ENCODE measurements around the gene RPS16. TPM values are rescaled to one million over a fixed set of nuclear protein-coding genes. Genes with fewer than 3 reads are reported as not detected.

The RPS16 gene
- total and polyA plus RNA-seq, 2 of the 13 experiments (the other 11 are each of a cell fraction or from before 2014, with no cell fraction given): 488 to 2,583 TPM

- TF ChIP-seq, protein P1, sequence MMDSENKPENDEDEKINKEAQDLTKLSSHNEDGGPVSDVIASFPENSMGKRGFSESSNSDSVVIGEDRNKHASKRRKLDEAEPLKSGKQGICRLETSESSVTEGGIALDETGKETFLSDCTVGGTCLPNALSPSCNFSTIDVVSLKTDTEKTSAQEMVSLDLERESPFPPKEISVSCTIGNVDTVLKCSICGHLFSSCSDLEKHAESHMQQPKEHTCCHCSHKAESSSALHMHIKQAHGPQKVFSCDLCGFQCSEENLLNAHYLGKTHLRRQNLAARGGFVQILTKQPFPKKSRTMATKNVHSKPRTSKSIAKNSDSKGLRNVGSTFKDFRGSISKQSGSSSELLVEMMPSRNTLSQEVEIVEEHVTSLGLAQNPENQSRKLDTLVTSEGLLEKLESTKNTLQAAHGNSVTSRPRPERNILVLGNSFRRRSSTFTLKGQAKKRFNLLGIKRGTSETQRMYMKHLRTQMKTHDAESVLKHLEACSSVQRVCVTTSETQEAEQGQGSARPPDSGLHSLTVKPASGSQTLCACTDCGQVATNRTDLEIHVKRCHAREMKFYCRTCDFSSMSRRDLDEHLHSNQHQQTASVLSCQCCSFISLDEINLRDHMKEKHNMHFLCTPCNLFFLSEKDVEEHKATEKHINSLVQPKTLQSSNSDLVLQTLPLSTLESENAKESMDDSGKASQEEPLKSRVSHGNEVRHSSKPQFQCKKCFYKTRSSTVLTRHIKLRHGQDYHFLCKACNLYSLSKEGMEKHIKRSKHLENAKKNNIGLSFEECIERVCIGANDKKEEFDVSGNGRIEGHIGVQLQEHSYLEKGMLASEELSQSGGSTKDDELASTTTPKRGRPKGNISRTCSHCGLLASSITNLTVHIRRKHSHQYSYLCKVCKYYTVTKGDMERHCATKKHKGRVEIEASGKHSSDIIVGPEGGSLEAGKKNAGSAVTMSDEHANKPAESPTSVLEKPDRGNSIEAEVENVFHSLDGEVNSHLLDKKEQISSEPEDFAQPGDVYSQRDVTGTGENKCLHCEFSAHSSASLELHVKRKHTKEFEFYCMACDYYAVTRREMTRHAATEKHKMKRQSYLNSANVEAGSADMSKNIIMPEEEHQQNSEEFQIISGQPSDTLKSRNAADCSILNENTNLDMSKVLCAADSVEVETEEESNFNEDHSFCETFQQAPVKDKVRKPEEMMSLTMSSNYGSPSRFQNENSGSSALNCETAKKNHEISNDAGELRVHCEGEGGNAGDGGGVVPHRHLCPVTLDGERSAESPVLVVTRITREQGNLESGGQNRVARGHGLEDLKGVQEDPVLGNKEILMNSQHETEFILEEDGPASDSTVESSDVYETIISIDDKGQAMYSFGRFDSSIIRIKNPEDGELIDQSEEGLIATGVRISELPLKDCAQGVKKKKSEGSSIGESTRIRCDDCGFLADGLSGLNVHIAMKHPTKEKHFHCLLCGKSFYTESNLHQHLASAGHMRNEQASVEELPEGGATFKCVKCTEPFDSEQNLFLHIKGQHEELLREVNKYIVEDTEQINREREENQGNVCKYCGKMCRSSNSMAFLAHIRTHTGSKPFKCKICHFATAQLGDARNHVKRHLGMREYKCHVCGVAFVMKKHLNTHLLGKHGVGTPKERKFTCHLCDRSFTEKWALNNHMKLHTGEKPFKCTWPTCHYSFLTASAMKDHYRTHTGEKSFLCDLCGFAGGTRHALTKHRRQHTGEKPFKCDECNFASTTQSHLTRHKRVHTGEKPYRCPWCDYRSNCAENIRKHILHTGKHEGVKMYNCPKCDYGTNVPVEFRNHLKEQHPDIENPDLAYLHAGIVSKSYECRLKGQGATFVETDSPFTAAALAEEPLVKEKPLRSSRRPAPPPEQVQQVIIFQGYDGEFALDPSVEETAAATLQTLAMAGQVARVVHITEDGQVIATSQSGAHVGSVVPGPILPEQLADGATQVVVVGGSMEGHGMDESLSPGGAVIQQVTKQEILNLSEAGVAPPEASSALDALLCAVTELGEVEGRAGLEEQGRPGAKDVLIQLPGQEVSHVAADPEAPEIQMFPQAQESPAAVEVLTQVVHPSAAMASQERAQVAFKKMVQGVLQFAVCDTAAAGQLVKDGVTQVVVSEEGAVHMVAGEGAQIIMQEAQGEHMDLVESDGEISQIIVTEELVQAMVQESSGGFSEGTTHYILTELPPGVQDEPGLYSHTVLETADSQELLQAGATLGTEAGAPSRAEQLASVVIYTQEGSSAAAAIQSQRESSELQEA (CRISPR knock-in tag; IDR thresholded peaks at IDR 0.05; ENCODE audit: not compliant biosample characterization): no peak
- no peak for TF ChIP-seq MBD4 (IDR thresholded peaks at IDR 0.05; ENCODE audit: borderline replicate concordance, low read length)
- TF ChIP-seq, protein P2, sequence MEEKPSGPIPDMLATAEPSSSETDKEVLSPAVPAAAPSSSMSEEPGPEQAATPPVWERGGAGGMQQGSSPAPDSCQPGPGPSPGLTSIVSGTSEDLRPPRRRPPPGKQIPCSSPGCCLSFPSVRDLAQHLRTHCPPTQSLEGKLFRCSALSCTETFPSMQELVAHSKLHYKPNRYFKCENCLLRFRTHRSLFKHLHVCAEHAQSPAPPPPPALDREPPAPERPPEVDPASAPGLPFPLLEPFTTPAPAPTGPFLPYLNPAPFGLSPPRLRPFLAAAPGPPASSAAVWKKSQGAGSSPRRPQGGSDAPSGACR (CRISPR knock-in tag; IDR thresholded peaks at IDR 0.05): no peak
- TF ChIP-seq GTF2F1 (IDR thresholded peaks at IDR 0.05; ENCODE audit: low read length): no peak
Observed at GRCh38 chr19:39410831-39411080, 25.0 kb downstream of the RPS16 start (continued).

Measured in HepG2 (cell line).